Measurements from ENCODE around the gene DAP3.

DNA sequence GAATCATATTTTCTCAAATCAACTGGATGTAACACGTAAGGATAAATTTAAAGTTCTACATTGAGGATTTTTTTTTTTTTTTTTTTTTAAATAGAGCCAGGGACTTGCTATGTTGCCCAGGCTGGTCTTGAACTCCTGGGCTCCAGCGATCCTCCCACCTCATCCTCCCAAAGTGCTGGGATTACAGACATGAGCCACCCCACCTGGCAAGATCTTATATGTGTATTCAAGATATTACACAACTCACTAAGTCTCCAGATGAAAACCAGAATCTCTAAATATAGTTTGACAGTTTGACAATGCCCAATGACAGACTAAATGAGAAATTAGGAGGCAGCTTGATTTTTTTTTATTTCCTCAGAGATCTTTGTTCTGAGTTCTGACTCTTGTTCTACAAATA lies 7.1 kb upstream of the DAP3 start:
- TF ChIP-seq EZH2 (IDR thresholded peaks at IDR 0.05; ENCODE audit: insufficient read depth, poor library complexity, severe bottlenecking) (no peak), EZH2phosphoT487 (IDR thresholded peaks at IDR 0.05; ENCODE audit: insufficient read depth, low read depth) (no peak)

Measured in GM23248 (cell line).